ENCODE data around the gene SHB.

Gene SHB

DNA sequence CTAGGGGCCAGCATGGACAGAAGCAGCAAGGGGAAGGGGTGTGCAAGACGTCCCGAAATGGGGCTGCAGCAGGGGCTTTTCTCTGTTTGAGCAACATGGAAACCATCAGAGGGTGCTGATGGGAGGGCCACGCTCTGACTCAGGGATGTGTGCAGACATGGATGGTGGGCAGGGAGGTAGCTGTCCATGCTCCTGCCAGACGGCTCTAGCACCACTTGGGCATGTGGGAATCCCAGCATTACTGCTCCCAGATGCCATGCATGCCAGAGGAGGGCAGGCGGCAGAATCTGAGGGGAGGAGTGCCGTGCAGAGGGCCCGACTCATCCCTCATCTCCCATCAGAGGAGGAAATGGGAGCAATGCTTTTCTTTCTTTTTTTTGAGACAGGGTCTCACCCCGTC lies 119.5 kb downstream of the SHB start:
- Histone ChIP-seq H3K36me3 (peaks cover 0 to 30% (median 19%) of the 10 kb centered on the region in 3 donors), H3K4me3 (no peak overlapping the region), H3K27me3 (no peaks in the 10 kb centered on the region), H3K9me3 (no peaks in the 10 kb centered on the region), H3K27ac (no peak overlapping the region), H3K4me1 (peaks cover 0 to 59% (median 33%) of the 10 kb centered on the region in 4 donors)
- TF ChIP-seq, protein P1, sequence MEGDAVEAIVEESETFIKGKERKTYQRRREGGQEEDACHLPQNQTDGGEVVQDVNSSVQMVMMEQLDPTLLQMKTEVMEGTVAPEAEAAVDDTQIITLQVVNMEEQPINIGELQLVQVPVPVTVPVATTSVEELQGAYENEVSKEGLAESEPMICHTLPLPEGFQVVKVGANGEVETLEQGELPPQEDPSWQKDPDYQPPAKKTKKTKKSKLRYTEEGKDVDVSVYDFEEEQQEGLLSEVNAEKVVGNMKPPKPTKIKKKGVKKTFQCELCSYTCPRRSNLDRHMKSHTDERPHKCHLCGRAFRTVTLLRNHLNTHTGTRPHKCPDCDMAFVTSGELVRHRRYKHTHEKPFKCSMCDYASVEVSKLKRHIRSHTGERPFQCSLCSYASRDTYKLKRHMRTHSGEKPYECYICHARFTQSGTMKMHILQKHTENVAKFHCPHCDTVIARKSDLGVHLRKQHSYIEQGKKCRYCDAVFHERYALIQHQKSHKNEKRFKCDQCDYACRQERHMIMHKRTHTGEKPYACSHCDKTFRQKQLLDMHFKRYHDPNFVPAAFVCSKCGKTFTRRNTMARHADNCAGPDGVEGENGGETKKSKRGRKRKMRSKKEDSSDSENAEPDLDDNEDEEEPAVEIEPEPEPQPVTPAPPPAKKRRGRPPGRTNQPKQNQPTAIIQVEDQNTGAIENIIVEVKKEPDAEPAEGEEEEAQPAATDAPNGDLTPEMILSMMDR (IDR thresholded peaks at IDR 0.05): no peak
- DNase-seq: no peak
- intact Hi-C loops (cut with DNase I; ENCODE audit: low total_unique reads): loop anchor here (10.0 kb wide), 1 partner anchor 45 kb away; no protein-coding TSS in a partner anchor

DNA sequence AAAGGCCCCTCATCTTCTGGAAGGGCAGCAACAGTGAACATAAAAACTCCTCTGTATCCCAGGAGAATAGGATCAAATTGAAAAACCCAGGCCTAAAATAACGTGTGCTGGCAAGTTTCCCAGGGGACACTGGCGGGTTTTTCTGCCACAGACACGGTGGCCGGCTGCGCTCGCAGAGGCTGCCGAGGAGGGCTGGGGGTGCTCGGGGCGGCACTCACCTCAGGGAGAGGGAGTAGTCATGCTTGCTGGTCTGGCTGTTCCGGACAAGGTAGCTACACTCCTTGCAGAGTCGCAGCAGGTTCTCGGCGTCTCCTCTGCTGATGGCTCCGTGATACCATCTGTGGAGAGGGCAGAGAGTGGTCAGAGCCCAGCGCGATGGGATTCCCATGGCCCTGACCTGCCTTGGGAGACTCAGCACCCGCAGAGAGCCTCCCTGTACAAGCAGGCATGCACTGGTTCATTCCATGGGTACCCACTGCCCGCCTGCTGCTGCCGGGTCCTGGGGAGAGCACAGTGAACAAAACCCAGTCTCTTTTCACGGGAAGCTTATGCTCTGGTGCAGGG lies 120.5 kb downstream of the SHB start:
- TF ChIP-seq, protein P1 (IDR thresholded peaks at IDR 0.05): no peak
- intact Hi-C loops (cut with DNase I; ENCODE audit: low total_unique reads): loop anchor here (10.0 kb wide), 1 partner anchor 46 kb away; no protein-coding TSS in a partner anchor
- Histone ChIP-seq H3K4me1 (peaks cover 6 to 59% (median 35%) of the 10 kb centered on the region in 4 donors), H3K27ac (peak overlapping the region; percentile 21 to 36), H3K9me3 (no peaks in the 10 kb centered on the region), H3K27me3 (no peaks in the 10 kb centered on the region), H3K4me3 (no peak overlapping the region), H3K36me3 (peaks cover 0 to 28% (median 19%) of the 10 kb centered on the region in 3 donors)
- no peak for DNase-seq

DNA sequence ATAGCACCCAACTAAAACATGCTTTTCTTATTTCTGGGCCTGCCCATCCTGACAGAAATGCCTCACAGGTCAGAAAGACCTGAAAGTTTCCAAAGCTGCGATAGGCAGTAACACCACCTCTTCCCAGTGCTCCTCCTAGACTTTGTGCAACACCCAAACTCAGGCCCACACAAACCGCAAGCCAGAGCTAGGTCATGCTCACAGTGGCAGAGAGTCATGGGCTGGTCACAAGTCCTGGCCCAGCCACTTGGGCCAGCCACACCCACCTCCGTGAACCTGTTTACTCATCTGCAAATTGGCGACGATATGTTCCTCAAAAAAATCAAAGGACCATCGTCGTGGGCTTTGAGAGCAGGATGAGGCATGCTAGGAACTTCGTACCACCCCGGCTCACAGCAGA lies 121.0 kb downstream of the SHB start:
- TF ChIP-seq, protein P1 (IDR thresholded peaks at IDR 0.05): no peak
- H3K4me3 ChIP-seq: no peak overlapping the region
- intact Hi-C loops (cut with DNase I; ENCODE audit: low total_unique reads): loop anchor here (10.0 kb wide), 1 partner anchor 47 kb away; no protein-coding TSS in a partner anchor
- peak overlapping the region; percentile 21 to 36 for H3K27ac ChIP-seq
- H3K9me3 ChIP-seq: no peaks in the 10 kb centered on the region
- H3K27me3 ChIP-seq: no peaks in the 10 kb centered on the region
- peaks cover 0 to 28% (median 19%) of the 10 kb centered on the region in 3 donors for H3K36me3 ChIP-seq
- no peak for DNase-seq
- H3K4me1 ChIP-seq: peaks cover 9 to 60% (median 39%) of the 10 kb centered on the region in 4 donors

DNA sequence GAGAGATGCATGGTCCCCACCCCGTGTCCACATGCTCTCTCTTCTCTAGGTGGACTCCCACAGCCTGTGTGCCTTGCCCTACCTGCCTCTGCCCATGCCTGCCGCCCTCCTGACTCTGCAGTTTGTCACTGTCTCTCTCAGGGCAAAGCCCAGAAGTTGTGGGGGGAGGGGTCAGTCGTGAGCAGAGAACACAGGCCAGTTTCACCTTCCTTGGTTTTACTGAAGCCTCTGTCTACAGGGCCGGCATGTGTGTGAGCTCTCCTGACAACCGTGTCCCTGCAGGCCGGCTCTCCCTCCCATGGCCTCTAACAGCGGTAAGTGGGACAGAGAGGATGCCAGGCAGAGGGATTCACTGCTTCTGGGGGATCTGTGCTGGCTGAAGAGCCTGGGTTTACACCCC lies 121.6 kb downstream of the SHB start:
- peak overlapping the region; percentile 21 to 36 for H3K27ac ChIP-seq
- H3K4me3 ChIP-seq: no peak overlapping the region
- H3K36me3 ChIP-seq: peaks cover 0 to 28% (median 19%) of the 10 kb centered on the region in 3 donors
- H3K27me3 ChIP-seq: no peaks in the 10 kb centered on the region
- intact Hi-C loops (cut with DNase I; ENCODE audit: low total_unique reads): loop anchor here (10.0 kb wide), 1 partner anchor 47 kb away; no protein-coding TSS in a partner anchor
- H3K4me1 ChIP-seq: peaks cover 9 to 65% (median 44%) of the 10 kb centered on the region in 4 donors
- TF ChIP-seq, protein P1 (IDR thresholded peaks at IDR 0.05): no peak
- no peak for DNase-seq
- H3K9me3 ChIP-seq: no peaks in the 10 kb centered on the region

DNA sequence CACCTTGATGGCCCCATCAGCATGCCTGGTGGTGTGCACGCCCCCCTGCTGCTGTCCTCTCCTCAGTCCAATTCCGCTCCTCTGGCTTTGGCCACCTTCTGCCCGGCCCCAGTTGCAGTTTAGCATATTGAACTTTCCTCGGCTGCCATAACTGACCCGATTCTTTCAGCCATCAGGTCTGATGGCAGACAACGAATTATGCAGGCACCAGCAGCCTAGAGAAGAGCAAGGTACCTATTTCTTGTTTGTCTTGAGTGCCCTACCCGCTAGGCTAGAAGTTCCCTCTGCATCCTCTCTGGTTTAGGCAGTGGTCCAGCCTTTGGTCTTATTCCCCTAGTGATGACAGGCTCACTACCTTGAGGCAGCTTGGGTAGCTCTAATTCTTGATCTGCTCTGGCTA lies 122.1 kb downstream of the SHB start:
- no peaks in the 10 kb centered on the region for H3K9me3 ChIP-seq
- no peak overlapping the region for H3K4me3 ChIP-seq
- H3K27ac ChIP-seq: no peak overlapping the region
- no peaks in the 10 kb centered on the region for H3K27me3 ChIP-seq
- intact Hi-C loops (cut with DNase I; ENCODE audit: low total_unique reads): loop anchor here (10.0 kb wide), 1 partner anchor 48 kb away; no protein-coding TSS in a partner anchor
- peaks cover 0 to 28% (median 19%) of the 10 kb centered on the region in 3 donors for H3K36me3 ChIP-seq
- DNase-seq: no peak
- TF ChIP-seq, protein P1 (IDR thresholded peaks at IDR 0.05): no peak
- H3K4me1 ChIP-seq: peaks cover 9 to 70% (median 48%) of the 10 kb centered on the region in 4 donors
